Mesenchymal stem cell (in vitro differentiated cells and primary cell): ENCODE results near the gene SPACA7.

ENCODE experiments used
- DNase-seq: peaks from one replicate; pipeline ENCODE4 v3.0.0-alpha.2; 2013
- H2AFZ ChIP-seq: one replicate; pipeline ENCODE4 v1.6.1; 2013; ENCODE audit warnings: low read depth, mild to moderate bottlenecking, control low read depth, inconsistent platforms, low read length, moderate library complexity
- H2AK5ac ChIP-seq: 2 replicates; pipeline ENCODE4 v1.6.1; 2013; ENCODE audit warnings: low read length, moderate library complexity, mild to moderate bottlenecking, inconsistent platforms; ENCODE audit not compliant: severe bottlenecking
- H2BK120ac ChIP-seq: one replicate; pipeline ENCODE4 v1.6.1; 2013; ENCODE audit warnings: low read depth, mild to moderate bottlenecking, inconsistent platforms, low read length, moderate library complexity
- H2BK12ac ChIP-seq, 2 experiments: one replicate each; pipeline ENCODE4 v1.6.1; 2013; ENCODE audit warnings: inconsistent platforms in 2 of 2, low read length in 2 of 2, mild to moderate bottlenecking in 2 of 2, moderate library complexity in 2 of 2, control low read depth in 1 of 2
- H2BK15ac ChIP-seq: one replicate; pipeline ENCODE4 v1.6.1; 2013; ENCODE audit warnings: mild to moderate bottlenecking, low read depth, inconsistent platforms; ENCODE audit not compliant: poor library complexity, severe bottlenecking
- H2BK5ac ChIP-seq: 2 replicates; pipeline ENCODE4 v1.6.1; 2013; ENCODE audit warnings: low read depth, mild to moderate bottlenecking, low read length, control low read depth, inconsistent platforms; ENCODE audit not compliant: poor library complexity, severe bottlenecking
- H3K14ac ChIP-seq, 2 experiments: one replicate each; pipeline ENCODE4 v1.6.1; 2013; ENCODE audit warnings: inconsistent platforms in 2 of 2, low read length in 2 of 2, control low read depth in 1 of 2, mild to moderate bottlenecking in 1 of 2, moderate library complexity in 1 of 2
- H3K18ac ChIP-seq, 2 experiments: one replicate each; pipeline ENCODE4 v1.6.1; 2013; ENCODE audit warnings: inconsistent platforms in 2 of 2, low read length in 2 of 2, control low read depth in 1 of 2, low read depth in 1 of 2, mild to moderate bottlenecking in 1 of 2
- H3K23ac ChIP-seq, 2 experiments: one replicate each; pipeline ENCODE4 v1.6.1; 2013; ENCODE audit warnings: inconsistent platforms in 2 of 2, low read length in 2 of 2, mild to moderate bottlenecking in 2 of 2, moderate library complexity in 2 of 2, control low read depth in 1 of 2
- H3K27ac ChIP-seq: 2 replicates; pipeline ENCODE4 v1.5.1; 2013; ENCODE audit warnings: mild to moderate bottlenecking, moderate library complexity, low read length, control low read depth, inconsistent platforms; ENCODE audit not compliant: poor library complexity, severe bottlenecking
- H3K27me3 ChIP-seq, 2 experiments: 2 replicates each; pipeline versions ENCODE4 v1.6.1 to v1.7.0; 2013; ENCODE audit warnings: low read length in 2 of 2, mild to moderate bottlenecking in 2 of 2, moderate library complexity in 2 of 2, control low read depth in 1 of 2, inconsistent platforms in 1 of 2; ENCODE audit not compliant: control insufficient read depth in 1 of 2, insufficient read depth in 1 of 2
- H3K36me3 ChIP-seq, 2 experiments: 2 replicates each; pipeline versions ENCODE4 v1.6.1 to v1.7.0; 2013; ENCODE audit warnings: low read length in 2 of 2, control low read depth in 1 of 2, inconsistent platforms in 1 of 2, low read depth in 1 of 2, mild to moderate bottlenecking in 1 of 2; ENCODE audit not compliant: insufficient read depth in 2 of 2, control insufficient read depth in 1 of 2
- H3K4ac ChIP-seq, 2 experiments: one replicate each; pipeline ENCODE4 v1.6.1; 2013; ENCODE audit warnings: inconsistent platforms in 2 of 2, low read length in 2 of 2, mild to moderate bottlenecking in 2 of 2, moderate library complexity in 2 of 2, control low read depth in 1 of 2, low read depth in 1 of 2
- H3K4me1 ChIP-seq: 2 replicates; pipeline ENCODE4 v1.6.1; 2013; ENCODE audit warnings: low read depth, low read length, control low read depth; ENCODE audit not compliant: control insufficient read depth, insufficient read depth
- H3K4me2 ChIP-seq: 2 replicates; pipeline ENCODE4 v1.6.1; 2013; ENCODE audit warnings: low read length, mild to moderate bottlenecking, inconsistent platforms; ENCODE audit not compliant: poor library complexity, severe bottlenecking
- H3K4me3 ChIP-seq, 2 experiments: 2 replicates each; pipeline versions ENCODE4 v1.5.1 to v1.7.0; 2013; ENCODE audit warnings: low read length in 2 of 2, mild to moderate bottlenecking in 2 of 2, control low read depth in 1 of 2, low read depth in 1 of 2; ENCODE audit not compliant: insufficient read depth in 1 of 2
- H3K79me1 ChIP-seq: replicated peaks from 2 replicates; pipeline ENCODE4 v1.6.1; 2013; ENCODE audit warnings: mild to moderate bottlenecking, control low read depth, low read length, inconsistent platforms; ENCODE audit not compliant: poor library complexity, severe bottlenecking
- H3K9ac ChIP-seq: 2 replicates; pipeline ENCODE4 v1.7.0; 2013; ENCODE audit warnings: mild to moderate bottlenecking, low read length, moderate library complexity
- H3K9me3 ChIP-seq: 2 replicates; pipeline ENCODE4 v1.7.0; 2013; ENCODE audit warnings: mild to moderate bottlenecking, low read length; ENCODE audit not compliant: control insufficient read depth
- H4K8ac ChIP-seq: one replicate; pipeline ENCODE4 v1.6.1; 2013; ENCODE audit warnings: inconsistent platforms, mild to moderate bottlenecking, low read length, moderate library complexity
- H4K91ac ChIP-seq: one replicate; pipeline ENCODE4 v1.6.1; 2013; ENCODE audit warnings: mild to moderate bottlenecking, low read length, inconsistent platforms
- WGBS: methylation state at CpG from one replicate; pipeline ENCODE4 v1.1.7; 2013; ENCODE audit warnings: mixed read lengths; 5-methylcytosine and 5-hydroxymethylcytosine counted together

Gene SPACA7

DNA sequence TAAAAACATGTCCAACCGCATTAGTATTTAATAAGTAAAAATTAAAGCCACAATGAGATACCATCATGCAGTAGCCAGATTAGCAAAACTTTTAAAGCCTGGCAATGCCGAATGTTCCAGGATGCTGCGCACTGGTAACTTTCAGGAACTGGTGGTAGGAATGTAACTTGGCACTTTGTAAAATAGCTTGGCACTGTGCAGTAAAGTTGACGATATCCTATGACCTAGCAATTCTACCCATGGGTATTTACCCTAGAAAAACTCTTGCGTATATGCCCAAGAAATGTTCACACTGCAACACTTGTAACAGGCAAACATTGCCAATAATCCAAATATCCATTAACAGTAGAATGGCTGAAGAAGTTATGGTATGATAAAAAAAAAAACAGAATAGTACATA, 97.7 kb downstream of the SPACA7 start:
- Histone ChIP-seq H3K79me1 (no peaks in the 10 kb centered on the region), H2BK12ac (no peak overlapping the region), H3K27me3 (no peaks in the 10 kb centered on the region), H2BK120ac (no peak overlapping the region), H4K91ac (no peak overlapping the region), H3K27ac (no peak overlapping the region), H3K4me2 (no peak overlapping the region), H3K18ac (no peak overlapping the region), H3K9ac (no peak overlapping the region), H3K4ac (no peak overlapping the region), H4K8ac (no peak overlapping the region), H3K4me3 (no peak overlapping the region), H3K14ac (peak overlapping the region in 1 of 2 experiments; percentile 62), H3K9me3 (no peaks in the 10 kb centered on the region), H3K4me1 (no peaks in the 10 kb centered on the region), H2AK5ac (no peak overlapping the region), H3K23ac (no peak overlapping the region), H3K36me3 (no peaks in the 10 kb centered on the region), H2BK5ac (no peak overlapping the region), H2BK15ac (no peak overlapping the region), H2AFZ (no peak overlapping the region)
- WGBS: 91% methylated on average over 4 of the region's 5 CpGs
- no peak for DNase-seq

DNA sequence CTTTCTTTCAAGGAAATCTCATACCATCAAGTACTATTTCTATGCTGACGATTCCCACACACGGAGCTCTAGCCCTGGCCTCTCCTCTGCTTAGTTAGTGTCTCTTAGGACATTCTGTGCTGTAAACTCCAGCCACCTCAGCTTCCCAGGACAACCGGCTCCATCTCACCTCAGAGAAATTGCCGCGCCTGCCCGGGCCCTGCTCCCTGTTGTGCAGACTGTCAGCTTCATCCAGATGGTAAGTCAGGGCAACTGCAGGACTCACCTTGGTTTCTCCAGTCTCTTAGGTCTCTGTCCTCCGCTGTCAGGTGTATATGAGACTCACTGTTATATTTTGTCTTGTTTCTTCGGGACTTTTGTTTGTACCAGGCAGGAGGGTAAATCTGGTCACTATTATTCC, 98.7 kb downstream of the SPACA7 start:
- Histone ChIP-seq H2AK5ac (no peak overlapping the region), H4K91ac (no peak overlapping the region), H3K4me2 (no peak overlapping the region), H2BK15ac (no peak overlapping the region), H3K23ac (no peak overlapping the region), H3K27ac (no peak overlapping the region), H3K36me3 (no peaks in the 10 kb centered on the region), H3K14ac (no peak overlapping the region), H2BK5ac (no peak overlapping the region), H2BK12ac (no peak overlapping the region), H3K4me1 (no peaks in the 10 kb centered on the region), H2BK120ac (no peak overlapping the region), H3K9ac (no peak overlapping the region), H3K18ac (no peak overlapping the region), H4K8ac (no peak overlapping the region), H2AFZ (no peak overlapping the region), H3K4me3 (no peak overlapping the region), H3K27me3 (no peaks in the 10 kb centered on the region), H3K4ac (no peak overlapping the region), H3K9me3 (no peaks in the 10 kb centered on the region), H3K79me1 (no peaks in the 10 kb centered on the region)
- DNase-seq: no peak
- 78% methylated on average over 6 of the region's 8 CpGs for WGBS

DNA sequence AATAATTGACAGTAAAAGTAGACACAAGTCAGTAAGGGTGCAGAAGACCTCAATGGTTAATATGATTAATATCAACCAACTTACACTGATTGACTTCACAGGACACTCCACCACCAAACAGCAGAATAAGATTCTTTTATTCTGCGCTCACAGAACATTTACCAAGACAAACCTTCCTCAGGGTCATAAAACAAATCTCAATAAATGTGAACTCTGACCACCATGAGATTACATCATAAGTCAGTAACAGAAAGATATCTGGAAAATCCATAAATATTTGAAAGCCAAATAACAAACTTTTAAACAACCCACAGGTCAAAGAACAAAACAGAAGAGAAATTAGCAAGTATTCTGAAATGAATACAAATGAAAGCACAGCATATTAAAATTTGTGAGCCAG, 99.7 kb downstream of the SPACA7 start:
- H2AK5ac ChIP-seq: no peak overlapping the region

DNA sequence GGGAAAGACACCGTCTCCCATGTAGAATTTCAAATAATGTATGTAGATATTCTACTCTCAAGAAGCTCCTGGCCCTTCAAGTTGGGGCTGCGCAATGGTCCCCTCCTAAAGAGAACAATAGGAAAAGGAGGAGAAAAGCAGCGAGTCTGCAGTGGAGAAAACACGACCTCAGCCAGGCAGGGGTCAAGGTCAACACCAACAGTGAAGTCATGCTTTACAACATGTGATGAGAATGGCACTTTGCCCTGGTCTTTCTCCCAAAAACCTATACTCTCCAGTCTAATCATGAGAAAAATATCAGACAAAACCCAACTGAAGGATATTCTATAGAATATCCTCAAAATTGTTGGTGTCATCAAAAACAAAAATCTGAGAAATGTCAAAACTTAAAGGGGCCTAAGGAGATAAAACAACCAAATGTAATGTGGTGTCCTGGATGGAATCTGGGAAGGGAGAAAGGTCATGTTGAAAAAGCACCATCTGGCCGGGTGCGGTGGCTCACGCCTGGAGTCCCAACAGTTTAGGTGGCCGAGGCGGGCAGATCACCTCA, 101.0 kb downstream of the SPACA7 start:
- Histone ChIP-seq H3K36me3 (no peaks in the 10 kb centered on the region), H3K27me3 (no peaks in the 10 kb centered on the region), H2BK12ac (no peak overlapping the region), H2BK120ac (no peak overlapping the region), H2AFZ (no peak overlapping the region), H3K4me3 (no peak overlapping the region), H2BK5ac (no peak overlapping the region), H4K8ac (no peak overlapping the region), H3K14ac (no peak overlapping the region), H3K4me1 (no peaks in the 10 kb centered on the region), H3K4me2 (no peak overlapping the region), H3K4ac (no peak overlapping the region), H3K9ac (no peak overlapping the region), H2AK5ac (no peak overlapping the region), H2BK15ac (no peak overlapping the region), H3K9me3 (no peaks in the 10 kb centered on the region), H3K79me1 (no peaks in the 10 kb centered on the region), H3K23ac (no peak overlapping the region), H3K18ac (no peak overlapping the region), H4K91ac (no peak overlapping the region), H3K27ac (no peak overlapping the region)
- no peak for DNase-seq
- 92% methylated on average over 8 of the region's 9 CpGs for WGBS

More for the DNA sequence above, 99.7 kb downstream of the SPACA7 start:
- Histone ChIP-seq H2BK12ac (no peak overlapping the region), H3K18ac (no peak overlapping the region), H4K8ac (no peak overlapping the region), H2BK15ac (no peak overlapping the region), H3K14ac (no peak overlapping the region), H3K36me3 (no peaks in the 10 kb centered on the region), H4K91ac (no peak overlapping the region), H2BK5ac (no peak overlapping the region), H3K9me3 (no peaks in the 10 kb centered on the region), H3K27ac (no peak overlapping the region), H3K4me1 (no peaks in the 10 kb centered on the region), H3K79me1 (no peaks in the 10 kb centered on the region), H3K4me2 (no peak overlapping the region), H3K23ac (no peak overlapping the region), H3K27me3 (no peaks in the 10 kb centered on the region), H2BK120ac (no peak overlapping the region), H2AFZ (no peak overlapping the region), H3K9ac (no peak overlapping the region), H3K4ac (no peak overlapping the region), H3K4me3 (no peak overlapping the region)
- DNase-seq: no peak
- 77% methylated on average over 1 of the region's 1 CpG for WGBS
